Measurements from ENCODE around the gene ESYT3. TPM values are rescaled to one million over a fixed set of nuclear protein-coding genes. Genes with fewer than 3 reads are reported as not detected.

The ESYT3 gene
- total RNA-seq, 1 experiment from 2014 or later = 6.3 TPM

DNA sequence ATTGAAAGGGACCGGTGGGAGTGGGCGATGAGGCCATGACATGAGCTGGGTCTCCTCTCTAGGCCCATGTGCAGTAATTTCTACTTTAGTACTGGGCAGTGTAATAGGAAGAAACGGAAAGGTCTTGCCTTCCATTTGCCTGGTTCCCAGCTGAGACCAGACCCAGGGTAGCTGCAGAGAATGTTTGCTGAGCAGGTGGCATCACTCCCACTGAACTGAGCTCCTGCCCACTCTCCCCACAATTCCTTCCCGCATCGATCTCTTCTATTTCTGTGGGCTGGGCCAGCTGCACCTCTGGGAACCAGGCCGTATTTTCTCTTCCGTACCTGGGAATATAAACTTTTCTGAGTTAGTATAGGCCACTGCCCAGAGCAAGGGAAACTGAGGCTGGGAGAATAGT lies 15.8 kb downstream of the ESYT3 start:
- no peaks in the 10 kb centered on the region for H3K4me1 ChIP-seq (ENCODE audit: insufficient read depth, low read length)
- H3K9me3 ChIP-seq (ENCODE audit: control insufficient read depth, low read depth, low read length) = no peaks in the 10 kb centered on the region
- H2BK5ac ChIP-seq (ENCODE audit: insufficient read length, low read length) = no peak overlapping the region
- H3K4ac ChIP-seq (ENCODE audit: low read depth, low read length) = no peak overlapping the region
- no peaks in the 10 kb centered on the region for H3K79me1 ChIP-seq (ENCODE audit: insufficient read depth, low read depth, low read length, poor library complexity, severe bottlenecking)
- TF ChIP-seq CTCF (conservative IDR thresholded peaks at IDR 0.05) = no peak
- H3K27me3 ChIP-seq (ENCODE audit: insufficient read depth, low read length) = no peaks in the 10 kb centered on the region
- no peak overlapping the region for H3T11ph ChIP-seq (ENCODE audit: low read length)
- H4K91ac ChIP-seq (ENCODE audit: insufficient read length, low read depth, low read length) = no peak overlapping the region
- H3K9ac ChIP-seq (ENCODE audit: extremely low read depth, insufficient read length, low read length) = no peak overlapping the region
- DNase-seq = no peak
- H3K27ac ChIP-seq (ENCODE audit: insufficient read length, low read depth, low read length) = no peak overlapping the region
- Mint-ChIP-seq H3K27me3 (ENCODE audit: low read depth) (no peaks in the 10 kb centered on the region), H3K36me3 (ENCODE audit: insufficient read depth in 1 of 3, low read depth in 3 of 3) (no peaks in the 10 kb centered on the region; a peak in 1 of 7 replicates), H3K4me1 (peaks cover 13 to 17% of the 10 kb centered on the region in 2 experiments), H3K27ac (peak overlapping the region in 2 of 3 experiments; percentile 5 to 64; a peak in 1 of 7 replicates), H3K9me3 (no peaks in the 10 kb centered on the region), H3K4me3 (no peak overlapping the region)
- H2BK12ac ChIP-seq (ENCODE audit: insufficient read length, low read depth, low read length) = no peak overlapping the region
- H4K8ac ChIP-seq (replicated peaks; ENCODE audit: insufficient read length, low read depth, low read length) = no peak overlapping the region
- no peak overlapping the region for H2AK5ac ChIP-seq (ENCODE audit: insufficient read length, low read length)
- no peak overlapping the region for H2AFZ ChIP-seq (ENCODE audit: low read length)
- H3K79me2 ChIP-seq (ENCODE audit: insufficient read depth, low read length) = no peaks in the 10 kb centered on the region
- no peaks in the 10 kb centered on the region for H3K23me2 ChIP-seq (ENCODE audit: insufficient read length, low read depth, low read length, poor library complexity, severe bottlenecking)
- H4K5ac ChIP-seq (ENCODE audit: insufficient read length, low read depth, low read length) = no peak overlapping the region
- H3K18ac ChIP-seq (ENCODE audit: insufficient read length, low read depth, low read length) = no peak overlapping the region
- no peaks in the 10 kb centered on the region for H4K20me1 ChIP-seq (ENCODE audit: control insufficient read depth, insufficient read depth, insufficient read length)
- H3K4me2 ChIP-seq (ENCODE audit: insufficient read depth, insufficient read length, low read length) = no peak overlapping the region
- no peak overlapping the region for H3K56ac ChIP-seq (ENCODE audit: insufficient read length, low read depth, low read length)
- no peak overlapping the region for H2BK20ac ChIP-seq (ENCODE audit: low read depth, low read length, poor library complexity, severe bottlenecking)
- no peak overlapping the region for H3K23ac ChIP-seq (ENCODE audit: insufficient read length, low read depth, low read length)
- H2BK120ac ChIP-seq (ENCODE audit: low read depth, low read length, poor library complexity, severe bottlenecking) = no peak overlapping the region
- no CpG with 5 or more reads among the region's 7 CpGs for WGBS (ENCODE audit: extremely low coverage, insufficient read length, low lambda C conversion rate)
- no peak overlapping the region for H2BK15ac ChIP-seq (ENCODE audit: low read depth, low read length)
- H3K14ac ChIP-seq (ENCODE audit: insufficient read depth, low read length) = no peak overlapping the region
